DMS 273 (cell line): ENCODE measurements around the gene IFITM5.

Experiments used
- DNase-seq: peaks from one replicate; lab custom pipeline; 2025; ENCODE audit not compliant: unreplicated experiment; lab: John Stamatoyannopoulos, UW

Gene IFITM5

GRCh38 chr11:284105-285020 is 15.0 kb downstream of the IFITM5 start:
- no peak for DNase-seq

- DNase-seq = no peak
These were observed 15.8 kb downstream of the IFITM5 start for GRCh38 chr11:283405-284104.

- no peak for DNase-seq
These were observed 16.5 kb downstream of the IFITM5 start for GRCh38 chr11:282630-283360.

GRCh38 chr11:282171-282570 is 17.2 kb downstream of the IFITM5 start:
- DNase-seq = no peak

DNA sequence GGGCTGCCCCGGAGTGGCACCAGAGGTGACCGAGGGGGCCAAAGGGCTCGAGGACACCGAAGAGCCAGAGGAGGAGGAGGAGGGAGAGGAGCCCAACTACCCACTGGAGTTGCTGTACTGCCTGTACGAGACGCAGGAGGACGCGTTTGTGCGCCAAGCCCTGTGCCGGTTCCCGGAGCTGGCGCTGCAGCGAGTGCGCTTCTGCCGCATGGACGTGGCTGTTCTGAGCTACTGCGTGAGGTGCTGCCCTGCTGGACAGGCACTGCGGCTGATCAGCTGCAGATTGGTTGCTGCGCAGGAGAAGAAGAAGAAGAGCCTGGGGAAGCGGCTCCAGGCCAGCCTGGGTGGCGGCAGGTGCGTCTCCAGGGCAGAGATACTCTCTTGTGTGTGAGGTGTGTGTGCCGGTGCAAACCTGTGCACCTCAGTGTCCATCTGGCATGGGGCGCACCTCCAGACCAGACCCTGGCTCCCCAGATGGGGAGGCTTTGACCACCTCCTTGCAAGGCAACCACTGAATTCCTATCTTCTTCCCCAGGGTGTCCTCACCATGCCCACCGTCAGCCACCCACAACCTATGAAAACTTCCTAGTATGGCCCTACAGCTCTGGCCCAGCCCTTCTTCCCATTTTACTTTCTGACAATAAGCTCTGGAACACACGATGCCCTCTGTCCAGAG is 17.7 kb downstream of the IFITM5 start:
- DNase-seq = no peak

- DNase-seq = peak; percentile 39
These were observed 18.4 kb downstream of the IFITM5 start for GRCh38 chr11:280706-281485.

DNA sequence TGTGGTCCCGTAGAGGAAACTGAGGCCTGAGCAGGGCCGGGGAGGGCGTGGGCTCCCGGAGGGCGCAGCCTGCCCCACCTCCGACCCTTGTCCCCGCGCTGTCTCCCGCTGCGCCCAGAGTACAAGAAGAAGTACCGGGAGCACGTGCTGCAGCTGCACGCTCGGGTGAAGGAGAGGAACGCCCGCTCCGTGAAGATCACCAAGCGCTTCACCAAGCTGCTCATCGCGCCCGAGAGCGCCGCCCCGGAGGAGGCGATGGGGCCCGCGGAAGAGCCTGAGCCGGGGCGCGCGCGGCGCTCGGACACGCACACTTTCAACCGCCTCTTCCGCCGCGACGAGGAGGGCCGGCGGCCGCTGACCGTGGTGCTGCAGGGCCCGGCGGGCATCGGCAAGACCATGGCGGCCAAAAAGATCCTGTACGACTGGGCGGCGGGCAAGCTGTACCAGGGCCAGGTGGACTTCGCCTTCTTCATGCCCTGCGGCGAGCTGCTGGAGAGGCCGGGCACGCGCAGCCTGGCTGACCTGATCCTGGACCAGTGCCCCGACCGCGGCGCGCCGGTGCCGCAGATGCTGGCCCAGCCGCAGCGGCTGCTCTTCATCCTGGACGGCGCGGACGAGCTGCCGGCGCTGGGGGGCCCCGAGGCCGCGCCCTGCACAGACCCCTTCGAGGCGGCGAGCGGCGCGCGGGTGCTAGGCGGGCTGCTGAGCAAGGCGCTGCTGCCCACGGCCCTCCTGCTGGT is 19.2 kb downstream of the IFITM5 start:
- DNase-seq = peak; percentile 51

DNA sequence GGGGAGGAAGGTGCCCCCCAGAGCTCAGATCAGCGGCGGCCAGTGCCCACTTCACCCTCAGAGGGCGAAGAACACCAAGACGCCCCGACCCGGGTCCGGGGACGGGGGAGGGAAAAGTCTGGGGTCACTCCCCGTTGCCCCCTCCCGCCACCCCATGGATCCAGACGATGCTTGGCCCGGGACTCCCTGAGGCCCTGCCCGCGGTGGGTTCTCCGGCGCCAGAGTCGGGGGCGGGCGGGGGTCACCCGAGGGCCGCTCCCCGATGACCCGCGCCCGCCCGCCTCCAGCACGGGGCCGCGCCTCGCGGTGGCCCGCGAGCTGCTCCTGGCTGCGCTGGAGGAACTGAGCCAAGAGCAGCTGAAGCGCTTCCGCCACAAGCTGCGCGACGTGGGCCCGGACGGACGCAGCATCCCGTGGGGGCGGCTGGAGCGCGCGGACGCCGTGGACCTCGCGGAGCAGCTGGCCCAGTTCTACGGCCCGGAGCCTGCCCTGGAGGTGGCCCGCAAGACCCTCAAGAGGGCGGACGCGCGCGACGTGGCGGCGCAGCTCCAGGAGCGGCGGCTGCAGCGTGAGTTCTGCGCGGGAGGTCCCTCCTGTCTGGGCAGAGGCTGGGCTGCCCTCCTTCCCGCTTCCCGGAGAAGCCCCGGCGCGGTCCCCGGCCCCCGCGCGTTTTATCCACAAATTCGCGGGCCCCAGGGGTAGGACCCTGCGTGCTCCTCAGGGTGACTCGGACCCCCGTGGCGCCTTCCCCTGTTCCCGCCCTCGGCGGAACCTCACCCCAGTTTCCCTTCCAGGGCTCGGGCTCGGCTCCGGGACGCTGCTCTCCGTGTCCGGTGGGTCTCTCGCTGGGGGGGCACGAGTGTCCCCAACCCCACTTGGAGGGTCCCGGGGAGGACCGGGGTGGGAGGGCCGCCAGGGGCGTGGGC is 20.0 kb downstream of the IFITM5 start:
- DNase-seq = no peak

DNA sequence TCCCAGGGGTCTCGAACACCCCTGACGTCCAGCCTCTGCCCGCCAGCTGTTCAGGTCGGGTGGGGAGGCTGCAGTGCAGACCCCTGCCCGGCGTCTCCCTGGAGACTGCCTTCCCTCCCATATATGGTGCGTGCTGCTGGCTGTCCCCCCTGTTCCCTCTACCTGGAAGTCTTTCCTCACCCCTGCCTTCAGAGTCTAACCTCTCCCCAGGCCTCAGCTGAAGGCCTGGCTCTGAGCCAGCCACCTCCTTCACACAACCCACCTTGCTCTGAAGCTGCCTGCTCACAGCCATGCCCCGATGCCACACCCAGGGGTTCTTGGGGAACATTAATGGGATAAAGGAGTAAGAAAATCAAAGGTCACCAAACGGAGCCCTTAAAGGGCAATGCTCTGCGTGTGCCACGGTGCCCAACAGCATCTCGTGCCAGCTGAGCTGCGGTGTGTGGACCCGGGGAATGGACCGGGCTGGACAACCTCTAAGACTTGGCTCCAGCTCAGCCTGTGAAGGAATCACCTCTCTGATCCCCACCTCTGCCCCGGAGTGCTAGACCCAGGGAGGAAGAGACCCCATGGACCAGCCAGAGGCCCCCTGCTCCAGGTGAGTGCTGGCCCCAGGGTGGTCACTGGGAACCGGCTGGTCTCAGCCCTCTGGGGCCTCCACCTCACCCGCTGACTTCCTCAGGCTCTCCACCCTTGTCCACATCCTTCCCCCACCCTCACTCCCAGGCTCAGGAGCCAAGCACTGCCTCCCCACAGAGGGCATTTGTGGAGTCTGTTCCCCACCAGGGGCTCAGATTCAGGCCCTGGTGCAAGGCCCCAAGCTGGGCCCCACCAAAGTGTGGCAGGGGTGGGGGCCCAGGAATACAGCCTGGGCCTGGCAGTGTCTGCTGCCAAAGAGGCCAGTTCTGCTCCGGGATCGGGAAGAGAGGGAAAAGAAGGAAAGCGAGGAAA is 21.1 kb downstream of the IFITM5 start, which contains the start of gene NLRP6:
Gene NLRP6, plus strand, starts transcription at position 407 of the 951 bp plus-strand sequence. Its CDS starts 163 bp downstream, at position 570.
- DNase-seq = no peak

- no peak for DNase-seq
These were observed 23.1 kb downstream of the IFITM5 start for GRCh38 chr11:276219-276618.

- DNase-seq = no peak
These were observed 26.5 kb downstream of the IFITM5 start for GRCh38 chr11:272931-273198.

- no peak for DNase-seq
These were observed 27.0 kb downstream of the IFITM5 start for GRCh38 chr11:272195-272930.

- no peak for DNase-seq
These were observed 28.0 kb downstream of the IFITM5 start for GRCh38 chr11:271319-271715.

DNA sequence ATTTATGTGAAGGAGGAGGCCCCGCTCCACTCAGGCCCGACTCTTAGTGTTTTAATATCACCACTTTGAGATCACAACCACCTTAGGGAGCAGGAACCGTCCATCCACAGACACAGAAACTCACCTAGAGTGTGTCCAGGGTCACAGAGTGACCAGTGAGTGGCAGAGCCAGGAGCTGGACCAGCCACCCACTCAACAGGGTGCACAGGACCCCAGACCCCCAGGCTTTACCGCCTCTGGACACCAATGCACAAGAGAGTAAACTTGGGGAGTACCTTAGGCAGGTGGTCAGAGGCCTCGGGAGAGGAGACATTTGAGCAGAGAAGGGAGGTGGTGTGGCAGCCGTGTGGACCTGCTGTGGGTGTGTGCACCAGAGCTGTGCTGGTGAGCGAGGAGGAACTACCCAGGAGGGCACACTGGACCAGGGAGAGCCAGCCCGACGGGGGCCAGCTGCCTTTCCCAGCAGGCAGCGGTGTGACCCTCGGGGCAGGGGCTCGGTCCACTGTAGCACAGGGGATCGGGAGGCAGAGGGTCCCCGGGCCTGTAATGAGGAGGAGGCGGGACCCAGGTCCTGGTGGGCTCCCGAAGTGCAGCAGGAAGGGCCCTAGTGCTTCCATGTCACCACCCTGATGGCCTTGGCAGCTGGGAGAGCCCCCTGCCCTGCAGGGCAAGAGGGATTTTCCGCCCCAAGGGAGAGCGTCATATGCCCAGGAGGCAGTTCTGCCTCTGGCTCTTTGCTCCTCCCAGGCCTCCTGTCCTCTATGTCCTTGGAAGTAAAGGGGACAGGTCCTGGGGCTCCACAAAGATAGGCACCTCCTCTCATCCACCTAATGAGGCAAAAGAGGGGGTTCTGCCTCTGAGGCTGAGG is 28.6 kb downstream of the IFITM5 start:
- DNase-seq = no peak

DNA sequence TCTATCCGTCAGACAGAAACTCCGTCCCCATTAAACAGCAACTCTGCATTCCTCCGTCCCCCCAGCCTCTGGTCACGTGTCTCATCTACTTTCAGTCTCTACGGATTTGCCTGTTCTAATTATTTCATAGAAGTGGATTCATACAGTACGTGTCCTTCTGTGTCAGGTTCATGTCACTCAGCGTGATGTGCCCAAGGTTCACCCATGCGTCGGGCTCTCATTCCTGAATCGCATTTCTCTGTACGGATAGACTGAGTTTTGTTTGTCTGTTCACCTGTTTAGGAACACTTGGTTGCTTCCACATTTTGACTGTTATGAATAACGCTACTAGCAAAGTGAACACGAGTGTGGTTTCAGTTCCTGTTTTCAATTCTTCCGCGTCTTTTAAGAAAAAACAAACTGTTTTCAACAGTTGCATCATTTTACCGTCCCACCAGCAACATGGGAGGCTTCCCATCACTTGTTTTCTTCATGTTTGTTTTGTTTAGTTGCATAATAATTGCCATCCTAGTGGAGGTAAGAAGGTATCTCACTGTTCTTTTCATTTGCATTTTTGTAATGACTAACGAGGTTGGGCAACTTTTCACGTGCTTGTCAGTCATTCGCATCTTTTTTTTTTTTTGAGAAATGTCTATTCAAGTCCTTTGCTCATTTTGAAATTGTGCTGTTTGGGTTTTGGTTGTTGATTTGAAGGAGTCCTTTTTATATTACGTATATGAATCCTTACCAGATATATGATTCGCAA is 30.0 kb downstream of the IFITM5 start:
- no peak for DNase-seq
